GM19372 (cell line): ENCODE measurements around the gene AGRP.

Source experiments
- ATAC-seq: cut with Tn5 transposase; IDR thresholded peaks from one replicate; pipeline ENCODE4 v1.9.1; 2021; ENCODE audit warnings: mild to moderate bottlenecking, low read depth, moderate library complexity; ENCODE audit not compliant: unreplicated experiment

Gene AGRP

DNA sequence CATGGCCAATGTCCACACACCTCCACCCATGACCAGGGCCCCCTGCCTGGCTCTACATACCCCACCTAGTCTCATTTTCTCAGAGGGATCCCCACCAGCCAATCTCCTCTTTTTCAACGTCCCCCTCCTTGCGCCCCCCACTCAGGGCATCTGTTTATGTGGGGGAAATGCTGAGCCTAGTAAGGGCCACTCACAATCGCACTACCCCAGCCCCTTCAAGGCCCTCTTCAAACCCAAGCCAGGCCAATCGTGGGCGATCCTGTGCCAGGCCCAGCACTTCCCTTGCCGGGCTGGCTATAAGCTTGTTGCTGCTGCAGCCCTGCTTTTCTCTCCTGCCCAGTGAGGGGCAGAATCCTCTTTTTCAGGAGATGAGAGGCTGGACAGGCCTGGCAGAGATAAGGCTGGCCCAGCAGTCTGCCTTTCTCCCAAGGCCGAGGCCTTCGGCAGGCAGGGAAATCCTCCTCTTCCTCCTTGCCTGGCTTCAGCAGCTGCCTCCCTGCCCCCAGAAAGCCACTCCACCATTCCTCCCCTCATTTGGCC, 36.3 kb downstream of the AGRP start:
- no peak for ATAC-seq

DNA sequence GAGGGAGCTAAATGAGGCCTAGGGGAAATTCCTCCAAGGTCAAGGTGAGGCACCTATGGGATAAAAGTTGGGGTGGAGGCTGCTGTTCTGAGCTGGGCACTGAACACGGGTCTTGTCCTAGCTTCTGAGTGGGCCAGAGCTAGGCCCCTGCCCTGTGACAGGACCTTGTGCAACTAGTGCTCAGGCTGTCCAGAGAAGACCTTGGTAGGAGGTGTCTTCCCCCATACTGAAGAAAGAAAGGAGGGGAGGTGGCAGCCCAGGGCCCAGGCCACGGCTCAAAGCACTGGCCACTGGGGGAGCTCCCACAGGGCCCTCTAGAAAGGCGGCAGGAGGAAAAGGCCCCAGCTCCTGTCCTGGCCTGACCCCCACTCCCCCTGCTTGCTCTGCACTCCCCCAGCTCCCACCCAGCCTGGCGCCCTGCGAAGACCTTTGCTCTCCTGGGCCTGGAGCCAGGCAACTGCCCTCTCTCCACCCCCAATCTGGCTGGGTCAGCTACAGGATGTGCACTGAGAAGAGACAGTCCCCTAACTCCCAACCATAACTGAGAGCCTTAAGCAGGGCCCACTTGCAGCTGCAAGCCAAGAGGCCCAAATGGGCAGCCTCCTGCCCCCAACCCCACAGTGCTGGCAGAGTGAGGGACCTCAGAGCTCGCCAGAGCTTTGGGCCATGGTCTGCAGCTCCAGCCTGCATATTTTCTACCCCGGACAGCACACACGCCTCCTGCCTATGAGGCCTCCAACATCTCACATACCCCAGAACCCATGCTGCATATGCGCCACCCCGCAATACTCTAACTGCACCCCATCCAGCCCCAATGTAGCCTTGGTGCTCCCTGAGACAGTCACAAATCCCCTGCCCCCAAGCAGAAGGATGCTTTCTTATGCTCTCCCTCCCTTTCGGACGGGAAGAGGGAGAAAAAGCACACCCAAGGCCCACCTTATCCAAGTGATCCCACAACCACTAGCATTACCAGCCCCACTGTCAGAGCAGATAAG, 37.1 kb downstream of the AGRP start:
- ATAC-seq, result no peak

DNA sequence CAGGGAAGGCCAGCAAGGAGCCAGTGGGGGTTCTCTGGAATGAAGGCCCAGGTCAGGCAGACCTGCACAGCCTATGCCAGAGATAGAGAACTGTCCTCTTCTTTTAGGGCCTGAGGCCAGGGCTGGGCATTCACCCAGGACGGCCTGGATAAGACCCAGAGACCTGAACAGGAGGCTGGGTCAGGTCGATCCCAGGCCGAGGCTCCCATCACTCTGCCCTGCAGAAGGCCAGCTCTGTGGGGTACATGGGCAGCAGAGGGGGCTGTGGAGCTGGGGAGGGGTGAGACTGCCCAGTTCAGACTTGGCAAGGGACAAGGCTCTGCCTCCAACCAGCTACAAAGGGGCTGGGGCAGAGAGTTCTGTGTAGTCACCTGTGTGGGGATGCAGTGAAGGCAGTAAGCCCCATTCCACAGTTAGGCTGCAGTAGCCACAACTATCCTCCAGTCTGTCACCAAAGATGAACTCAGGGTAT, 37.9 kb downstream of the AGRP start:
- ATAC-seq, result no peak

DNA sequence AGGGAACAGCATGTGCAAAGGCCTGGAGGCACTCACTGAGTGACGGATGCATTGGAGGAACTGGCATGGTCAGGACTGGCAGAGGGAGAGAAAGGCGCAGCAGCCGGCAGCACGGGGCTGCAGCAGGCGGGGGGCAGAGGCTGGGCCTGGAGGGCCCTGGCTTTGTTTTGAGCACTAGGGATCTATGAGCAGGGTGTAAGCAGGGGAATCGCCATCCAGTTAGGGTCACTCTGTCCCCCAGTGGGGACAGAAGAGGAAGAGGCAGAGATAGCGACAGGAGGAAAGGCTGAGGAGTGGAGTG, 38.3 kb downstream of the AGRP start:
- no peak for ATAC-seq

DNA sequence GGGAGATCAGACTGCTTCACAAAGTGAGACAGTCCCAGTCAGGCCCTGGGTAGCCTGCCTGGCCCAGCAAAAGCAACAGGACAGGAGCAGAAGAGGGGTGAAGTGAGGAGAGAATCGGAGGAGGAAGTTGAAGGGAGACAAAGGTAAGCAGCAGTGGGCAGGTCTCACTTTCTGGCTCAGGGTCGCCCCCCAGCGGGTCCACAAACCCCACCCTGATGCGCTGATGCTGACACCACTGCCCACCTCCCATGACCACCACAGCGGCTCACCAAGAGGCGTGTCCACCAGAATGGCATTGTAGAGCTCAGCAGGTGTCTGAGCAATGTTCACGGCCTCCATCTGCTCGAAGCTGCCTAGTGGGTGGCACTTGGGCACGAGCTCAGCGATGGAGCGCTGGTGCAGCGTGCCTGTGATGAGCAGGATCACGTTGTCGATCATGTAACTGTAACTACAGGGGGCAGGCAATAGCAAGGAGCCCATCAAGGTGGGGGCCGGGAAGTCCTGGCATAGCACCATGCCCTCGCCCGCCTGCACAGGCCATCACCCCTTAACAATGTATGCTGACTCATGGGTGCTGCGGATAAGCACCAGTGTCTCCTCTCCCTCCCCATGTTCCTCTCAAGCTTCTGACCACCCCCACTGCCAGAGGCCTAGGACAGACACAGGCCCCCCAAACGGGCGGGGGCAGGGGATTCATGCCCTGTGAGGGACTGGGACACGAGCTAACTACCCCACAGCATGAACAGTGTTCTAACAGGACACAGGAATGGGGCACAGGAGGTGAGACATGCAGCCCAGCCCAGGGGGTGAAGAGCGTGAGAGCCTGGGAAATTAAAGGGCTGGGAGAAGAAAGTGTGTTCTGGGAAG, 38.9 kb downstream of the AGRP start:
- ATAC-seq, result no peak

DNA sequence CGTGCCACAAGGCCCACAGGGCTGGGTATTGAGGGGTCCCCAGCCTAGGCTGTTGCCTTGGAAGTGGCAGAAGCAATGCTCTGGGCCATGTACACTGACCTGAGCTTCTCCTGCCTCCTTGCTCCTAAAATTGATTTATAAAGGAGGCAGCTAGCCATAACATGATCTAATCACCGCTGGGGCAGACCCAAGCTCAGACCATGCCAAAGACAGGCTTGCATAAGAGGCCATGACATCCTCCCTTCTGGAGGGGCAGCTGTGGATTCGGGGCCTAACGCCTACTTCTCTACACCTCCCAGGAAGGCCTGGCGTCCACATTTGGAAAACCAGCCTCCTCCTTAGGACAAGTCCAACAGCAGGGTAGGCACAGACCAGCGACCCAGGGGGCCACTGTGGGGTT, 40.1 kb downstream of the AGRP start:
- ATAC-seq, result no peak

DNA sequence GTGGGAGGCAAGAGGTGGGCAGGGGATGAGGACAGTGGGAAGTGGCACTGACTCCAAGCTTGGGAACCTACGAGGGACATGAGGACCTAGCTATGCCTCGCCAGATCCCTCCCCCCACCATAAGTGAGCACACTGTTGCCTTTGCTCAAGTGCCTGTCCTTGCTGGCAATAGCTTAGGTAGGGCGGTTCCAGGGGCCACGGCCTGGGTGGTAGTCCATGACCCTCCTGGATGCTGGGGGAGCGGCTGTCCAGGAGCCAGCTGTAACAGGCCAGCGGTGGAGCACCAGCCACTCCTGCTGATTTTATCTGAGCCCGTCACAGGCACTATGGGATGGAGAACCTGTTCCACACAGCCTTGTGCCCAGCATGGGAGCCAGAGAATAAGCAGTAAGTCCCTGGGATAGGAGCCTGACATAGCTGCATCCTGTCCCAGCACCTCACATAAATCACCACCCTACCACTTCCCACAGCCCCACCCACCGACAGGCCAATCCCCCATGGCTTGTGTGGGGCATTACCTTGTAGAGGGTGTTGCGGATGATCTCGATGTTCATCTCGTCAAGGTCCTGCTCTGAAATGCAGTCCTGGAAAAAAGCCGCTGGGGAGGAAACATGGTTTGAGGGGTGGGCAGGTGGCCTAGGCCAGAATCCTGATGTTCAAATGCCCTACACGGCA, 40.6 kb downstream of the AGRP start:
- no peak for ATAC-seq

DNA sequence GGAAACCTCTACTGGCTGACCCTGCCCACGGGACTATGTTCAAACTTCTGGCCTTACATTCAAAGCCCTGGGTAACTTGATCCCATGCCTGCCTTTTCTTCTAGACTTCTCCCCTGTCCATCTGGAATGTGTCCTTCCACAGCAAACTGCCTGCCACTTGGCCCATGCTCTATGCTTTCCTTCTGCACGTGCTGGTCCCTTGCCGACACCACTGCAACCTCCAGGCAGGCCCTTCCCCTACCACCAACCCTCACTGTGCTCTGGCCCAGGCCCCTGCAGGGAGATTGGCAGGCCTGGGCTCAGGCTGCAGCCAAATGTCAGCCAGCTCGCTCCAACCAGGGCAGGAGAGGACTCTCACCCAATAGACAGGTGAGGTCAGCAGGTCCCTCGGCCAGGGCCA, 41.4 kb downstream of the AGRP start:
- ATAC-seq, result no peak

DNA sequence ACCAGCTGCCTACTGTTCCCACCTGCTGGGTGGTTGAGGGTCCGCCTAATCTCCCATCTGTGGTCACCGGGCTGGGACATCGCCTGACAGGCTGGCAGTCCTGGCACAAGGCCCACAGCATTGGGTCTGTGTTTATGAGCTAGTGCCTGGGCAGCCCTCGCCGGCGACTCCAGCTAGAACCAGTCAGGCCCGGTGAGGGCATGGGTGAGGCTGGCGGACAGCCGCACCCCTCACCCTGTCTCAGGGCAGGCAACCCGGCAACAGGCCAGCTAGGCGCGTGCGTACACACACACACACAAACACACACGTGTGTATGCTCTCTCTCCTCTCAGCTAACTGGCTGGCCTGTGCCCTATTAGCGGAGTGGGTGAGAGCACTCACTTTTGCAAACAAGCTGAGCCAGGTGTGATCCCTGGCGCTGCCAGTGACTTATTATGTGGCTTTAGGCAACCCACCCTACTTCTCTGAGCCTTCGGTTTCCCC, 42.0 kb downstream of the AGRP start:
- no peak for ATAC-seq

DNA sequence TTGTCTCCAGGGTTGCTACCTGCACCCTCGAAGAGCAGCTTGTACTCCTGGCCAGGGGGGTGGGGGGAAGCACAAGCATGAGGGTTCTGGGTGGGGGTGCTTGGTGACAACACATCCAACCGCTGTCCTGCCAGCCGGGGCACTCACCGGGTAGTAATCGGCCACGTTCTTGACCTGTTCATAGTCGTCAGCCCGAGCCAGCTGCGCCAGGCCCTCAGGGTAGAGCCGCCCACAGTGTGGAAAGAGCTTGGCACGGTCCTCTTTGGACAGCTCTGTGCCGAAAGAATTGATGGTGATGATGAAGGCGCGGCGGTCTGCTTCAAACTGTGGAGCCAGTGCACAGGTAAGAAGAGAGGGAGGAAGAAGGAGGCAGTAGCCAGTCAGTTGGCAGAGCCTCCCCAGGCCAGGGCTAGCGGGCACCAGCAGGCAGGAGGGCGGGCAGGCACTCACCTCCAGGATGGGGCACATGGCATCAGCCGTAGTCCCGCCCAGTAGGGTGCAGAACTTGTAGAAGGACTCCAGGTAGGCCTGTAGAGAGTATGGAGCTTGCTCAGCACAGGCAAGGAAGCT, 44.4 kb downstream of the AGRP start:
- ATAC-seq, result no peak

DNA sequence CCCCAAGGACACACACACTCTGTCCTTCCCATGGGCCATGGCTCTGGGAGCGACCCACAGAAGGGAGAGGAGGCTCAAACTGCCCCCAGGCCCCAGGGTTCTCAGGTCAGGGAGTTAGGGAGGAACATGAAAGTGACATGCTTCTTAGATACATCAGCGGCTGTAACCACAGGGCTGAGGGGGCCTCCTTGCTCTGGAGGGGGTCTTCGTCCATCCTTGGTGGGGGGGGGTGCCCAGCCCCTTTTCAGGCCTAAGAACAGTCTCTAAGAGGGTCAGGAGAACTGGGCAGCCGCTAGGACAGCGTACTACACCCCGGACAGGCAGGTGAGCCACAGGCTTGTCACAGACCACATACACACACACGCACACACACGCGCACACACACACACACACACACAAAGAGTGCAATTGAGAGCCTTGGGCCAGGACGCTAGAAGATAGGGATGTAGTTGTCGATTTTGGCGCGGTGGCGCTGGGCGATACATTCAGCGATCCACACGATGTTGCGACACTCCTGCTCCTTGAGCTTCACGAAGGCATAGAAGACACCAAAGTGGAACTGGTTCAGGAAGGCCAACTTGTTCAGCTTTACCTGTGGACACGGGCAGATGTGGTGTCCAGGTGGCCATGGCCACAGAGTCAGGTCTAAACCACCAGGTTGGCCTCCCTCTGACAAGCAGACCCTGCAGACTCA, 45.1 kb downstream of the AGRP start:
- no peak for ATAC-seq

DNA sequence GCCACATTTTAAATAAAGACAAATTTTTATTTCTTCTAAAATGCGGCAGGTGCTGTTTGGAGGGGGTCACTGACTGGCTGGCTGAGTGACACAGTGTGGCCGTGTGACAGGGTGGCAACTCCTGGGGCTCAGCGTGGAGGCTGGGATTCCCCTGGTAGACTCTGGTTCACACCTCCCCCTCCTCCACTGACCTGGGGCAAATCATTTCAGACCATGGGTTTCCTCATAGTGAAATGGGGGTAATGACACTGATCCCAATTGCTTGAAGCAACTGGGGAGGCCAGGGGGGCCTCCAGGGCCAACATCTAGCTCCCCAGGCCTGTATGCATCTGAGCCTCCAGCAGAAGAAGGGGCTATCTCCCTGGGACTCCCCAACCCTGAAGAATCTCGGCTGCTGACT, 45.8 kb downstream of the AGRP start:
- ATAC-seq, result no peak

DNA sequence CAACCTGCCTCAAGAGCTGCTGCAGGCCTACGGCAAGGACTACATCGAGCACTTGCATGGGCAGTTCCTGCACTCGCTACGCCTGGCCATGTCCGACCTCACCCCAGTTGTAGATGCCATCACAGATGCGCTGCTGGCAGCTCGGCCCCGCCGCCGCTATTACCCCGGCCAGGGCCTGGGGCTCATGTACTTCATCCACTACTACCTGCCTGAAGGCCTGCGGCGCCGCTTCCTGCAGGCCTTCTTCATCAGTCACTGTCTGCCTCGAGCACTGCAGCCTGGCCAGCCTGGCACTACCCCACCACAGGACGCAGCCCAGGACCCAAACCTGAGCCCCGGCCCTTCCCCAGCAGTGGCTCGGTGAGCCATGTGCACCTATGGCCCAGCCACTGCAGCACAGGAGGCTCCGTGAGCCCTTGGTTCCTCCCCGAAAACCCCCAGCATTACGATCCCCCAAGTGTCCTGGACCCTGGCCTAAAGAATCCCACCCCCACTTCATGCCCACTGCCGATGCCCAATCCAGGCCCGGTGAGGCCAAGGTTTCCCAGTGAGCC, 46.6 kb downstream of the AGRP start:
- ATAC-seq, result no peak

DNA sequence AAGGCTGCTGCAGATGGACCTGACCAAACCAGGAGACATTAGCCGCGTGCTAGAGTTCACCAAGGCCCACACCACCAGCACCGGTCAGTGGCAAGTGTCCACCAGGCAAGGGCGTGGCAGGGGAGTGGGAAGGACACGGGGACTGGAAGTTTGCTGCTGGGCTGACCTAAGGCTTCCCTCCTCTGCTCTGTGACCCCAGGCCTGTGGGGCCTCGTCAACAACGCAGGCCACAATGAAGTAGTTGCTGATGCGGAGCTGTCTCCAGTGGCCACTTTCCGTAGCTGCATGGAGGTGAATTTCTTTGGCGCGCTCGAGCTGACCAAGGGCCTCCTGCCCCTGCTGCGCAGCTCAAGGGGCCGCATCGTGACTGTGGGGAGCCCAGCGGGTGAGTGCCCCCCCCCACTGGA, 47.6 kb downstream of the AGRP start:
- ATAC-seq, result no peak

DNA sequence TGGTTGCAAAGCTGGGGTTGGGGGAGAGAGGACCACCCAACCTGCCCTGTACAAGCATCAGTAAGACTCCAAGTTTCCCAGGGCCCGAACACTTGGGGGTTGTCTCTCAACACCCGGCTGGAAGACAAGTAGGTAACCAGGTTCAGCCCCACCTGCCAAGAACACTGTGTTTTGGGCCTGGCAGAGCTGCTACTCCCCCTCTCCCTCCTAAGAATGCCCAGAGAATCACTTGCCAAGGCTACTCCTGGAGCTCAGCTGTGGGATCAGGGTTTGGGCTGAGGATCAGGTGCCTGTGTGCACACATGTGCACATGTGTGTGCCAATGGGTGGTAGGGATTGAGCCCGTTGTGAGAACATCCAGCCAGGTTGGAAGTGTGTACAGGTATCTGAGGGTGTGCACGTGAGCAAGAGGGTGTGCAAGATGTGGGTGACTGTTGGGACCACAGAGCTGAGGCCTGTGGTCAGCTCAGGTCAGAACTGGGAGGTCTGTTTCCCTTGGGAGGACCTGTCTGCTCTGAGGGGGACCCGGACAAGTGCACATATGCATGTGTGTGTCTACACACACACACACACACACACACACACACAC, 50.1 kb downstream of the AGRP start:
- ATAC-seq, result no peak
